C4-2B (cell line): ENCODE measurements around the gene DIAPH2.

Experiments used
- H3K27ac ChIP-seq: fragments of 450-650 bp; 2 replicates; pipeline ENCODE4 v1.5.1; 2017
- CTCF ChIP-seq: fragments of 450-650 bp; conservative IDR thresholded peaks from 2 replicates; pipeline ENCODE4 v1.5.1; 2017; ENCODE audit warnings: mild to moderate bottlenecking
- ZFX ChIP-seq: fragments of 450-650 bp; IDR thresholded peaks from 2 replicates; pipeline ENCODE4 v1.6.1; 2017

Gene DIAPH2

GRCh38 chrX:96687776-96688175, 3.1 kb downstream of the DIAPH2 start:
- H3K27ac ChIP-seq: no peak overlapping the region
- TF ChIP-seq CTCF (no peak), ZFX (no peak)

GRCh38 chrX:96688789-96689188, 4.1 kb downstream of the DIAPH2 start:
- TF ChIP-seq ZFX (no peak), CTCF (no peak)
- no peak overlapping the region for H3K27ac ChIP-seq

- H3K27ac ChIP-seq: no peak overlapping the region
- no peak for TF ChIP-seq CTCF
- TF ChIP-seq ZFX: no peak
These were observed 5.3 kb downstream of the DIAPH2 start for GRCh38 chrX:96689991-96690390.

- TF ChIP-seq CTCF: no peak
- no peak for TF ChIP-seq ZFX
- H3K27ac ChIP-seq: no peak overlapping the region
These were observed 7.8 kb downstream of the DIAPH2 start for GRCh38 chrX:96692454-96692853.

GRCh38 chrX:96692890-96693289, 8.2 kb downstream of the DIAPH2 start:
- H3K27ac ChIP-seq: no peak overlapping the region
- TF ChIP-seq CTCF: no peak
- TF ChIP-seq ZFX: no peak

GRCh38 chrX:96693407-96693806, 8.8 kb downstream of the DIAPH2 start:
- TF ChIP-seq CTCF (no peak), ZFX (no peak)
- H3K27ac ChIP-seq: no peak overlapping the region

GRCh38 chrX:96696462-96696861, 11.8 kb downstream of the DIAPH2 start:
- TF ChIP-seq ZFX (no peak), CTCF (no peak)
- no peak overlapping the region for H3K27ac ChIP-seq
